Panc1 (cell line): ENCODE data around the gene CFAP119. TPM values are rescaled to one million over a fixed set of nuclear protein-coding genes. Genes with fewer than 3 reads are reported as not detected.

Source experiments
- ATAC-seq: fragments of 200-7000 bp; cut with Tn5 transposase; 2 replicates; pipeline ENCODE4 v1.9.1; 2020; ENCODE audit warnings: mild to moderate bottlenecking, moderate library complexity
- BruUV-seq: library from RNA; stranded (reverse); fragments of 400-500 nt; replicated peaks from 2 replicates; lab custom pipeline; 2021; lab: Mats Ljungman, UMichigan
- CTCF ChIA-PET: fragments of 300-600 bp; sonication (Branson Sonifier 250); formaldehyde crosslinking; loops from one replicate; lab custom pipeline; 2022; ENCODE audit warnings: antibody characterized with exemption; lab: Charles Lee
- POLR2A ChIA-PET: fragments of 300-600 bp; sonication (Branson Sonifier 250); formaldehyde crosslinking; loops from one replicate; lab custom pipeline; 2022; ENCODE audit warnings: antibody characterized with exemption; lab: Charles Lee
- DNase-seq: peaks from one replicate; pipeline ENCODE4 v3.0.0-alpha.2; 2010; ENCODE audit warnings: low read depth, low spot score
- H3K27ac ChIP-seq: 2 replicates; pipeline ENCODE4 v1.5.1; 2011; ENCODE audit warnings: mild to moderate bottlenecking, low read length, inconsistent platforms
- H3K27me3 ChIP-seq: fragments of 200-500 bp; sonication (Bioruptor generic); 2 replicates; pipeline ENCODE4 v1.6.0; 2014; ENCODE audit warnings: low read length, inconsistent platforms; ENCODE audit not compliant: control insufficient read depth, insufficient read depth
- H3K36me3 ChIP-seq: fragments of 200-500 bp; sonication (Bioruptor generic); 2 replicates; pipeline ENCODE4 v1.5.1; 2014; ENCODE audit warnings: inconsistent platforms, mild to moderate bottlenecking, low read length, moderate library complexity; ENCODE audit not compliant: control insufficient read depth, insufficient read depth
- H3K4me1 ChIP-seq: 2 replicates; pipeline ENCODE4 v1.5.1; 2011; ENCODE audit warnings: inconsistent platforms, mild to moderate bottlenecking, low read length, moderate library complexity; ENCODE audit not compliant: control insufficient read depth, insufficient read depth
- H3K4me3 ChIP-seq, 2 experiments: 2 replicates each; pipeline ENCODE4 v1.5.1; 2011 to 2012; ENCODE audit warnings: low read depth in 2 of 2, low read length in 2 of 2, mild to moderate bottlenecking in 2 of 2, inconsistent platforms in 1 of 2, moderate library complexity in 1 of 2
- H3K9me3 ChIP-seq: fragments of 200-500 bp; sonication (Bioruptor generic); 2 replicates; pipeline ENCODE4 v1.5.1; 2014; ENCODE audit warnings: low read depth, mild to moderate bottlenecking, inconsistent platforms, low read length, moderate library complexity; ENCODE audit not compliant: control insufficient read depth, insufficient read depth
- POLR2AphosphoS5 ChIP-seq: IDR thresholded peaks from 2 replicates; pipeline ENCODE4 v1.6.1; 2012; ENCODE audit warnings: mild to moderate bottlenecking, low read depth, low read length, moderate library complexity
- SIN3A ChIP-seq: IDR thresholded peaks from 2 replicates; pipeline ENCODE4 v1.6.1; 2012; ENCODE audit warnings: low read depth, mild to moderate bottlenecking, low read length, moderate library complexity, borderline replicate concordance; ENCODE audit not compliant: insufficient read depth
- TCF7L2 ChIP-seq: IDR thresholded peaks from 2 replicates; pipeline ENCODE4 v1.6.1; 2011; ENCODE audit warnings: mild to moderate bottlenecking, low read depth, low read length, inconsistent platforms
- in situ Hi-C: cut with HindIII; loops from 2 replicates; pipeline ENCODE4 v1.10.0; 2016; ENCODE audit warnings: low sequenced_read_pairs, low pct_unique_long_range_greater_than_20kb
- intact Hi-C: fragments of 100-400 bp; cut with micrococcal nuclease; formaldehyde crosslinking; loops from one replicate; pipeline ENCODE4 v1.10.0; 2022; ENCODE audit not compliant: unreplicated experiment
- total RNA-seq: library from RNA; stranded (reverse); gene quantifications from one replicate; pipeline ENCODE4 v1.2.1, GENCODE V29; 2021; ENCODE audit not compliant: unreplicated experiment
- TF ChIP-seq, protein P1 (sequence below), 2 experiments: IDR thresholded peaks; 2 replicates each; pipeline ENCODE4 v1.6.1; 2011 to 2012; ENCODE audit warnings: low read depth in 2 of 2, control low read depth in 1 of 2, low read length in 1 of 2, mild to moderate bottlenecking in 1 of 2, moderate library complexity in 1 of 2; ENCODE audit not compliant: insufficient read depth in 1 of 2
- TF ChIP-seq, protein P2 (sequence below): fragments of 450-650 bp; IDR thresholded peaks from 2 replicates; pipeline ENCODE4 v1.5.1; 2017; ENCODE audit warnings: mild to moderate bottlenecking

CFAP119 gene
- total RNA-seq, 1 experiment from 2014 or later, result 21.0 TPM

DNA sequence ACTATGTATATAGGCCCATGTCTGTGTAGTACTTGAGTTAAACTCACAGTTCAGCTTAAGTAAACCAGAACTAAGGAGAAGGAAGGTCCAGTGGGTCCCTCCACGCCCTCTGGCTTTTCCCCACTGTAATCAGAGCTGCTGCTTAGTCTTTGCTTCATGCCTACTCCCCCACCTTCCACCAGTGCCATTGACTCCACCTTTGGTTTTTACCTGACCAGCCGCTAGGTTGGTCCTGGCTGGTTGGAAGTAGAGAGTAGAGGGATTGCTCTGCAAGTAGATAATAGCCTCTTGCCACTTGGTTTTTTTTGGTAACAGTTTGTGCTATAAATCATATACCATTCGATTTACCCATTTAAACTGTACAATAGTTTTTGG is 36.5 kb downstream of the CFAP119 start:
- no peaks in the 10 kb centered on the region for H3K9me3 ChIP-seq
- H3K27me3 ChIP-seq, result no peaks in the 10 kb centered on the region
- H3K27ac ChIP-seq, result no peak overlapping the region
- in situ Hi-C loops, result no loop called here
- TF ChIP-seq TCF7L2 (no peak), SIN3A (no peak), POLR2AphosphoS5 (no peak)
- TF ChIP-seq, protein P1, sequence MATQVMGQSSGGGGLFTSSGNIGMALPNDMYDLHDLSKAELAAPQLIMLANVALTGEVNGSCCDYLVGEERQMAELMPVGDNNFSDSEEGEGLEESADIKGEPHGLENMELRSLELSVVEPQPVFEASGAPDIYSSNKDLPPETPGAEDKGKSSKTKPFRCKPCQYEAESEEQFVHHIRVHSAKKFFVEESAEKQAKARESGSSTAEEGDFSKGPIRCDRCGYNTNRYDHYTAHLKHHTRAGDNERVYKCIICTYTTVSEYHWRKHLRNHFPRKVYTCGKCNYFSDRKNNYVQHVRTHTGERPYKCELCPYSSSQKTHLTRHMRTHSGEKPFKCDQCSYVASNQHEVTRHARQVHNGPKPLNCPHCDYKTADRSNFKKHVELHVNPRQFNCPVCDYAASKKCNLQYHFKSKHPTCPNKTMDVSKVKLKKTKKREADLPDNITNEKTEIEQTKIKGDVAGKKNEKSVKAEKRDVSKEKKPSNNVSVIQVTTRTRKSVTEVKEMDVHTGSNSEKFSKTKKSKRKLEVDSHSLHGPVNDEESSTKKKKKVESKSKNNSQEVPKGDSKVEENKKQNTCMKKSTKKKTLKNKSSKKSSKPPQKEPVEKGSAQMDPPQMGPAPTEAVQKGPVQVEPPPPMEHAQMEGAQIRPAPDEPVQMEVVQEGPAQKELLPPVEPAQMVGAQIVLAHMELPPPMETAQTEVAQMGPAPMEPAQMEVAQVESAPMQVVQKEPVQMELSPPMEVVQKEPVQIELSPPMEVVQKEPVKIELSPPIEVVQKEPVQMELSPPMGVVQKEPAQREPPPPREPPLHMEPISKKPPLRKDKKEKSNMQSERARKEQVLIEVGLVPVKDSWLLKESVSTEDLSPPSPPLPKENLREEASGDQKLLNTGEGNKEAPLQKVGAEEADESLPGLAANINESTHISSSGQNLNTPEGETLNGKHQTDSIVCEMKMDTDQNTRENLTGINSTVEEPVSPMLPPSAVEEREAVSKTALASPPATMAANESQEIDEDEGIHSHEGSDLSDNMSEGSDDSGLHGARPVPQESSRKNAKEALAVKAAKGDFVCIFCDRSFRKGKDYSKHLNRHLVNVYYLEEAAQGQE (IDR thresholded peaks at IDR 0.05; ENCODE audit: insufficient read depth in 1 of 2, low read depth in 2 of 2, low read length in 1 of 2), result no peak
- TF ChIP-seq, protein P2, sequence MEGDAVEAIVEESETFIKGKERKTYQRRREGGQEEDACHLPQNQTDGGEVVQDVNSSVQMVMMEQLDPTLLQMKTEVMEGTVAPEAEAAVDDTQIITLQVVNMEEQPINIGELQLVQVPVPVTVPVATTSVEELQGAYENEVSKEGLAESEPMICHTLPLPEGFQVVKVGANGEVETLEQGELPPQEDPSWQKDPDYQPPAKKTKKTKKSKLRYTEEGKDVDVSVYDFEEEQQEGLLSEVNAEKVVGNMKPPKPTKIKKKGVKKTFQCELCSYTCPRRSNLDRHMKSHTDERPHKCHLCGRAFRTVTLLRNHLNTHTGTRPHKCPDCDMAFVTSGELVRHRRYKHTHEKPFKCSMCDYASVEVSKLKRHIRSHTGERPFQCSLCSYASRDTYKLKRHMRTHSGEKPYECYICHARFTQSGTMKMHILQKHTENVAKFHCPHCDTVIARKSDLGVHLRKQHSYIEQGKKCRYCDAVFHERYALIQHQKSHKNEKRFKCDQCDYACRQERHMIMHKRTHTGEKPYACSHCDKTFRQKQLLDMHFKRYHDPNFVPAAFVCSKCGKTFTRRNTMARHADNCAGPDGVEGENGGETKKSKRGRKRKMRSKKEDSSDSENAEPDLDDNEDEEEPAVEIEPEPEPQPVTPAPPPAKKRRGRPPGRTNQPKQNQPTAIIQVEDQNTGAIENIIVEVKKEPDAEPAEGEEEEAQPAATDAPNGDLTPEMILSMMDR, result no peak
- POLR2A ChIA-PET, result no interaction called here
- H3K4me1 ChIP-seq, result no peaks in the 10 kb centered on the region
- DNase-seq (no peak), ATAC-seq (no peak)
- intact Hi-C loops, result no loop called here
- peaks cover 28% of the 10 kb centered on the region for H3K36me3 ChIP-seq
- CTCF ChIA-PET, result no interaction called here
- no TSS peak for BruUV-seq
- H3K4me3 ChIP-seq, result no peak overlapping the region

GRCh38 chr16:30724641-30725417 is 37.0 kb downstream of the CFAP119 start:
- ChIA-PET CTCF (no interaction called here), POLR2A (no interaction called here)
- Histone ChIP-seq H3K27ac (no peak overlapping the region), H3K27me3 (no peaks in the 10 kb centered on the region), H3K9me3 (no peaks in the 10 kb centered on the region), H3K4me1 (no peaks in the 10 kb centered on the region), H3K4me3 (no peak overlapping the region), H3K36me3 (peaks cover 33% of the 10 kb centered on the region)
- in situ Hi-C loops, result no loop called here
- intact Hi-C loops, result no loop called here
- ATAC-seq (no peak), DNase-seq (no peak)
- TF ChIP-seq POLR2AphosphoS5 (no peak; the same call in 1 of the 2 replicates), TCF7L2 (no peak), SIN3A (no peak)
- TF ChIP-seq, protein P1 (IDR thresholded peaks at IDR 0.05; ENCODE audit: insufficient read depth in 1 of 2, low read depth in 2 of 2, low read length in 1 of 2), result no peak
- TF ChIP-seq, protein P2, result no peak
- BruUV-seq, result no TSS peak
